LNCAP (cell line): Measurements from ENCODE around the gene KLK12.

Experiments used
- TF ChIP-seq, protein P1 (sequence below): fragments of 450-650 bp; IDR thresholded peaks from 2 replicates; pipeline ENCODE4 v1.5.1; 2017; ENCODE audit warnings: mild to moderate bottlenecking

The KLK12 gene, protein sequence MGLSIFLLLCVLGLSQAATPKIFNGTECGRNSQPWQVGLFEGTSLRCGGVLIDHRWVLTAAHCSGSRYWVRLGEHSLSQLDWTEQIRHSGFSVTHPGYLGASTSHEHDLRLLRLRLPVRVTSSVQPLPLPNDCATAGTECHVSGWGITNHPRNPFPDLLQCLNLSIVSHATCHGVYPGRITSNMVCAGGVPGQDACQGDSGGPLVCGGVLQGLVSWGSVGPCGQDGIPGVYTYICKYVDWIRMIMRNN

DNA sequence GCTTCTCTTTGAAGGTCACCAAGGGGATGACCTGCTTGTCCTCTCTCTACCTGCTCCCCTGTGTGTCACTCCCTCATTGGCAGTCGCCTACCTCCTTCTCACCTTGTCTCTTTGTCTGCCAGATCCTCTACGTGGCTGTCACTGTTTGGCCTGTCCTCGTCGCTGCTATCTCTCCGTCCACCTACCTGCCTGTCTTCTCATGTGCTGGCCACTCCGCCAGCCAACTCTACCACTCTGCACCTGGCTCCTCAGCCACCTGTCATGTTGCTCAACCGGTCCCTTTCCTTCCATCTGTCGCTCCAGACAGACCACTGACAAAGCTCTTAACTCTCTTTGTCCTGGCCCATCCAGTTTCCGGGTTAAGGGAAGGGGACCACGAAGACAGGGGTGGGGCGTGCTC, at the start of gene KLK12:
Gene KLK12 (minus strand): TSS at position 299 of the 400 bp plus-strand sequence. CDS start 381 bp downstream, outside the sequence.
- TF ChIP-seq, protein P1, sequence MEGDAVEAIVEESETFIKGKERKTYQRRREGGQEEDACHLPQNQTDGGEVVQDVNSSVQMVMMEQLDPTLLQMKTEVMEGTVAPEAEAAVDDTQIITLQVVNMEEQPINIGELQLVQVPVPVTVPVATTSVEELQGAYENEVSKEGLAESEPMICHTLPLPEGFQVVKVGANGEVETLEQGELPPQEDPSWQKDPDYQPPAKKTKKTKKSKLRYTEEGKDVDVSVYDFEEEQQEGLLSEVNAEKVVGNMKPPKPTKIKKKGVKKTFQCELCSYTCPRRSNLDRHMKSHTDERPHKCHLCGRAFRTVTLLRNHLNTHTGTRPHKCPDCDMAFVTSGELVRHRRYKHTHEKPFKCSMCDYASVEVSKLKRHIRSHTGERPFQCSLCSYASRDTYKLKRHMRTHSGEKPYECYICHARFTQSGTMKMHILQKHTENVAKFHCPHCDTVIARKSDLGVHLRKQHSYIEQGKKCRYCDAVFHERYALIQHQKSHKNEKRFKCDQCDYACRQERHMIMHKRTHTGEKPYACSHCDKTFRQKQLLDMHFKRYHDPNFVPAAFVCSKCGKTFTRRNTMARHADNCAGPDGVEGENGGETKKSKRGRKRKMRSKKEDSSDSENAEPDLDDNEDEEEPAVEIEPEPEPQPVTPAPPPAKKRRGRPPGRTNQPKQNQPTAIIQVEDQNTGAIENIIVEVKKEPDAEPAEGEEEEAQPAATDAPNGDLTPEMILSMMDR: no peak

- TF ChIP-seq, protein P1: no peak
These were observed 49.7 kb upstream of the KLK12 start for GRCh38 chr19:51084505-51084904.

- TF ChIP-seq, protein P1: no peak
These were observed 49.0 kb upstream of the KLK12 start for GRCh38 chr19:51083783-51084182.

- TF ChIP-seq, protein P1: no peak
These were observed 48.4 kb upstream of the KLK12 start for GRCh38 chr19:51083181-51083580.

DNA sequence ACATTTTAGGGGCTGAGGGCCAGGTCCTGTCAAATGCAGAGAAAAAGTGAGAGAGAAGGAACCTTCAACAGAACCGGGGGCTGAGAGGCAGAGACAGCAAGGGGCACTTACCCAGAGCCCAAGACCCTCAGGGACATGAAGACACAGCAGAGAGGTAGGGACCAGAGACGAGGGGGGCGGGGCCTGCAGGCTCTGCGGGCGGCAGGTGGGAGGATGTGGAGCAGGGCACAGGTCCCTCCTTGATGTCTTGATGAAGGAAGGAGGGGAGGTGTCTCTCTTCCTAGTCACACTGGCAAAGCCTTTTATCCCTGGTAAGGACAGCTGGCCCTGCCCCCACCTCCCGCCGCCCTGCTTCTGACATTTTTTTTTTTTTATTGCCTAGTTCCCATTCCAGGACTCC, 47.8 kb upstream of the KLK12 start, which contains the start of gene KLK14:
Gene KLK14 (minus strand): TSS at position 277 of the 400 bp plus-strand sequence. CDS start 273 bp downstream, at position 4.
- TF ChIP-seq, protein P1: no peak

- TF ChIP-seq, protein P1: no peak
These were observed 46.7 kb upstream of the KLK12 start for GRCh38 chr19:51081476-51081875.

DNA sequence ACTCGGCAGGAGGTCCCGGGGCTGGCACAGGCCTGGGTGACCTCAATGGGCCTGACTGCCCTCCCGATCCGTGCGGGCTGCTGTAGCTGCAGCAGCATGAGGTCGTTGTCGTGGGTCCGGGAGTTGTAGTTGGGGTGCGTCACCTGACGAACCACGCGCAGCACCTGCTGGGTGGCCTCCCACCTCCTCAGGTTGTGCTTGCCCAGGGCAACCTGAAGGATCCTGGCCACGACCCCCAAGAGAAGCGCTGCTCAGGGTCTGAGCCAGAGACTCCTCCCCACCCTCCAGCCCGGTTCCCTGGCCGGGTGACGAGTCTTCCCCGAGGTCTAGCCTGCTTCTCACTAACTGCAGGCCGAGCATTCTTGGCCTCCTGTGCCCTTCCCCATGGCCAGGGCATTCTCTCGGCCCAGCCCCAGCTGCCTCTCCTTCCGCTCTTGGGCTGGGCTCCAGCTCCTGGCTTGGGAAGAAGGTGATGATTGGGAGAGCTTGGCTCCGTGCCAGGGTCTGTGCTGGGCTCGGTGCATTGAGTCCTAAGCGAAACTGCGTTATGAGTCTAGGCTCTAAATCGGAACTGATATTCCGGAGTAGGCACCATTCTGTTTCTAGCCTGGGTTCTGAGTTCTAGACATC, 44.8 kb upstream of the KLK12 start:
- TF ChIP-seq, protein P1: no peak
